ENCODE data around the gene MAGI1.

MAGI1 gene

GRCh38 chr3:65742914-65743313 is 295.8 kb downstream of the MAGI1 start:
- no peak for TF ChIP-seq ZFP30 (CRISPR knock-in tag; IDR thresholded peaks at IDR 0.05)
- no peak for TF ChIP-seq ZNF565 (CRISPR knock-in tag; conservative IDR thresholded peaks at IDR 0.05; ENCODE audit: low read depth)
- 0 out of 2 replicates have a peak, but pooled peaks have one; percentile 4 for TF ChIP-seq ISL1 (CRISPR knock-in tag; IDR thresholded peaks at IDR 0.05)
- TF ChIP-seq ZNF8 (CRISPR knock-in tag; IDR thresholded peaks at IDR 0.05) = no peak
- 0 out of 3 replicates have a peak, but pooled peaks have one; percentile 46 for ATAC-seq

- TF ChIP-seq ZNF565 (CRISPR knock-in tag; conservative IDR thresholded peaks at IDR 0.05; ENCODE audit: low read depth) = no peak
- TF ChIP-seq PPARA (CRISPR knock-in tag; IDR thresholded peaks at IDR 0.05; ENCODE audit: borderline replicate concordance) = no peak
- no peak for TF ChIP-seq ZNF8 (CRISPR knock-in tag; IDR thresholded peaks at IDR 0.05)
- TF ChIP-seq CSDC2 (CRISPR knock-in tag; IDR thresholded peaks at IDR 0.05) = no peak
- TF ChIP-seq ESRRG (CRISPR knock-in tag; IDR thresholded peaks at IDR 0.05) = no peak
- TF ChIP-seq ZFP30 (CRISPR knock-in tag; IDR thresholded peaks at IDR 0.05) = no peak
- no peak for TF ChIP-seq ZNF70 (CRISPR knock-in tag; IDR thresholded peaks at IDR 0.05)
- no peak for ATAC-seq
Measured at GRCh38 chr3:65741540-65741939, 297.2 kb downstream of the MAGI1 start.

GRCh38 chr3:65739901-65740541 is 298.7 kb downstream of the MAGI1 start:
- ATAC-seq = no peak

More at GRCh38 chr3:65739901-65740541, 298.7 kb downstream of the MAGI1 start:
- no peak for TF ChIP-seq CSRNP3 (CRISPR knock-in tag; IDR thresholded peaks at IDR 0.05)
- no peak for TF ChIP-seq OSR1 (CRISPR knock-in tag; IDR thresholded peaks at IDR 0.05)
- no peak for TF ChIP-seq CSDC2 (CRISPR knock-in tag; IDR thresholded peaks at IDR 0.05)
- no peak for TF ChIP-seq GLIS3 (CRISPR knock-in tag; IDR thresholded peaks at IDR 0.05)
- no peak for TF ChIP-seq TOX (CRISPR knock-in tag; IDR thresholded peaks at IDR 0.05; ENCODE audit: borderline replicate concordance)
- no peak for TF ChIP-seq PATZ1 (CRISPR knock-in tag; IDR thresholded peaks at IDR 0.05; ENCODE audit: borderline replicate concordance)
- no peak for TF ChIP-seq ZFP30 (CRISPR knock-in tag; IDR thresholded peaks at IDR 0.05)
- TF ChIP-seq TCF4 (CRISPR knock-in tag; IDR thresholded peaks at IDR 0.05; ENCODE audit: borderline replicate concordance) = no peak
- TF ChIP-seq BACH2 (CRISPR knock-in tag; IDR thresholded peaks at IDR 0.05; ENCODE audit: borderline replicate concordance) = no peak
- TF ChIP-seq ZNF8 (CRISPR knock-in tag; IDR thresholded peaks at IDR 0.05) = no peak
- TF ChIP-seq ZNF70 (CRISPR knock-in tag; IDR thresholded peaks at IDR 0.05) = no peak
- no peak for TF ChIP-seq TSHZ2 (CRISPR knock-in tag; IDR thresholded peaks at IDR 0.05)
- TF ChIP-seq ZNF565 (CRISPR knock-in tag; conservative IDR thresholded peaks at IDR 0.05; ENCODE audit: low read depth) = no peak
- no peak for TF ChIP-seq ZC3H10 (CRISPR knock-in tag; IDR thresholded peaks at IDR 0.05)
- TF ChIP-seq ESRRG (CRISPR knock-in tag; IDR thresholded peaks at IDR 0.05) = no peak
- no peak for TF ChIP-seq POU6F1 (CRISPR knock-in tag; IDR thresholded peaks at IDR 0.05; ENCODE audit: borderline replicate concordance, low read depth)
- no peak for TF ChIP-seq ARNTL (CRISPR knock-in tag; IDR thresholded peaks at IDR 0.05; ENCODE audit: borderline replicate concordance, low read depth)
